Head of caudate nucleus (tissue), 42 donors: Measurements from ENCODE around the gene SPATA33.
"Not testable (repeated sequence)": the region's sequence is repeated elsewhere in the genome, so short reads cannot be mapped to it uniquely, and the experiment has no call there.

ENCODE experiments used
- DNase-seq, 42 donors: peaks; one replicate each; pipeline versions ENCODE4 v3.0.0 to v3.0.0-alpha.2; 2020 to 2021; ENCODE audit warnings: mixed read lengths in 7 of 42
- intact Hi-C: fragments of 100-400 bp; cut with DNase I; formaldehyde crosslinking; loops from one replicate; pipeline ENCODE4 v1.15.0; 2022

The SPATA33 gene

GRCh38 chr16:89656435-89657121 lies 1.1 kb upstream of the SPATA33 start:
- no peak for DNase-seq
- intact Hi-C loops, result no loop called here

GRCh38 chr16:89658221-89658879 lies 714 bp downstream of the SPATA33 start:
- peak in 3 of 42 donors; percentile 19 to 56 (median 28) for DNase-seq
- intact Hi-C loops, result no loop called here

DNA sequence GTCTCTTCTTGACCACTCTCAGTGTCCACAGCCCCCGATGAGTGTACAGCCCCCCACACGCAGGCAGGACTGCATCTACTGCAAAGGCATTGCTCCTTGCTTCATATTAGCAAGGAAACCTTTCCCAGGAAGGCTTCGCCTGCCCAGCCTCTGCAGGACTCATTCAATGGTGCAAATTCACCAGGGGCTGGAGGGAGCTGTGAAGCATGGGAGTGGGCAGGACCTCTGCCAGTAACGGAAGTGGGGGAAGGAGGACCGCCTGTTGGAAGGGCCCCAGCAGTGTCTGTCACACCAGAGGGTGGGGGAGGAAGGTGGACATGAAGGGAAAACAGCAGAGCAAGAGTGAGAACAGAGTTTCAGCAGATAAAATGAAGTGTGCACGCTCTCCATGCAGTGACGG lies 2.5 kb downstream of the SPATA33 start:
- intact Hi-C loops, result no loop called here
- no peak for DNase-seq

DNA sequence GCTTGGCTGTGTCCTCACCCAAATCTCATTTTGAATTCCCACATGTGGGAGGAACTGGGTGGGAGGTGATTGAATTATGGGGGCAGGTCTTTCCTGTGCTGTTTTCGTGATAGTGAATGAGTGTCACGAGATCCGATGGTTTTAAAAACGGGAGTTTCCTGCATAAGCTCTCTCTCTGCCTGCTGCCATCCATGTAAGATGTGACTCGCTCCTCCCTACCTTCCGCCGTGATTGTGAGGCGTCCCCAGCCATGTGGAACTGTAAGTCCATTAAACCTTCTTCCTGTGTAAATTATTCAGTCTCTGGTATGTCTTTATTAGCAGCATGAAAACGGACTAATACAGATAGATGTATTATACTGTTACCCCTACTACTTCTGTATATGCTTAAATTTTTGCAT lies 3.6 kb downstream of the SPATA33 start:
- intact Hi-C loops, result no loop called here
- DNase-seq, result no peak

DNA sequence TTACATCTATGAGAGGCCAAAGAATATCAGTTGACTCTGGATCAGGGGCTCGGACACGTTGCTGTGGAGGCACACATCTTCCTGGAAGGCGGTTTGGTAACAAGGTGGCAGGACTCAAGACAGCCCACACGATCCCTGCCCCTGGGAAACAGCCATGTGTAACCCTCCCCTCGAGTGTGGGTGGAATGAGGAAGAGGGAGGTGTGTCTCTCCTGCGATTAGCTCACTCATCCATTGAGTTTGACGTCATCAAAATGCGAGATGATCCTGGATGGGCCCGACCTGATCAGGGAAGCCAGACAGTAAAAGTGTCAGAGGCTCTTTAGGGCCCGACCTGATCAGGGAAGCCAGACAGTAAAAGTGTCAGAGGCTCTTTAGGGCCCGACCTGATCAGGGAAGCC lies 6.6 kb downstream of the SPATA33 start:
- intact Hi-C loops, result not testable (repeated sequence)
- DNase-seq, result peak in 3 of 42 donors; percentile 22 to 58 (median 27)

DNA sequence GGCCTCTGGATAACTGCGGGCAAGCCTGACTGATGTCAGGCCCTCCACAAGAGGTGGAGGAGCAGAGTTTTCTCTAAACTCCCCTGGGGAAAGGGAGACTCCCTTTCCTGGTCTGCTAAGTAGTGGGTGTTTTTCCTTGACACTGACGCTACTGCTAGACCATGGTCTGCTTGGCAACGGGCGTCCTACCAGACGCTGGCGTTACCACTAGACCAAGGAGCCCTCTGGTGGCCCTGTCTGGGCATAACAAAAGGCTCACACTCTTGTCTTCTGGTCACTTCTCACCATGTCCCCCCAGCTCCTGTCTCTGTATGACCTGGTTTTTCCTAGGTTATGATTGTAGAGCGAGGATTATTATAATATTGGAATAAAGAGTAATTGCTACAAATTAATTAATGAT lies 9.4 kb downstream of the SPATA33 start:
- intact Hi-C loops, result not testable (repeated sequence)
- peak in 24 of 42 donors; percentile 21 to 65 (median 40) for DNase-seq

DNA sequence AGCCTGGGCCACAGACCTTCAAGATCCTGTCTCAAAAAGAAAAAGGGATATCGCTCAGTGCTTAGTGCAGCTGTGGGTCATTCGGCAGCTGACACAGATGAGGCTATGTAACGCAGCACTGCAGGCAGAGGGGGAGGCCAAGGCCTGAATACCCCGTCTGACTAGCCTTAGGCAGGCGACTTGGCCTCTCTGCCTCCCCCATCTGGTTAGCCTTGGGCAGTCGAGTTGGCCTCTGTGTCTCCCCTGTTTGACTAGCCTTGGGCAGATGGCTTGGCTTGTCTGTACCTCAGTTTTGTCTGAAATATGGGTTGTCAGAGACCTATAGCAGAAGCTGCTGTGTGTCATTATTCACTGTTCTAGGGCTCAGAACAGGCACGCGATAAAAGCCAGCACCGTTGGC lies 10.0 kb downstream of the SPATA33 start:
- intact Hi-C loops, result no loop called here
- no peak for DNase-seq

DNA sequence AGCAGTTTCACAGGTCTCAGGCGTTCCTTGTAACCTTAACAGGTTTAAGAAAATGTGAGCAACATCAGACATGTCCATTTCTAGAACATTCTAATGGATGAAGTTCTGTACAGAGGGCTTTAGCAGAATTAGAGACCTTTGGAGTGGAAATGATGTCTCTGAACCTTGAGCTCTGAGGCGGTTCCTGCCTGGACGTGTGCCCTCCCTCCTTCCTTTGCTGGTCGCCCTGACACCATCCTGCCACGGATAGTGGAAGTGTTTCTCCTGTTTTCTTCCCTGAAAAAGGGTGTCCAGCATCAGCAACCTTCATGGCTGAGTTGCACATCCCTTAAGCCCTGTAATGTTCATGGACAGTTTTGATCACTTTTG lies 11.1 kb downstream of the SPATA33 start:
- DNase-seq, result no peak
- intact Hi-C loops, result no loop called here

DNA sequence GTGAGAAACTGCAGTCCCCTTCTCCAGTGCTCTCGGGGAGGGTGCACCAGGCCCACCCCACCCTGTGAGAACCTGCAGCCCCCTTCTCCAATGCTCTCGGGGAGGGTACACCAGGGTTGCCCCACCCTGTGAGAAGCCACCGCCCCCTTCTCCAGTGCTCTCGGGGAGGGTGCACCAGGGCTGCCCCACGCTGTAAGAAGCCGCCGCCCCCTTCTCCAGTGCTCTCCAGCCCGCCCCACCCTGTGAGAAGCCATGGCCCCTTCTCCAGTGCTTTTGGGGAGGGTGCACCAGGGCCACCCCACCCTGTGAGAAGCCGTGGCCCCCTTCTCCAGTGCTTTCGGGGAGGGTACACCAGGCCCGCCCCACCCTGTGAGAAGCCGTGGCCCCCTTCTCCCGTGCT lies 12.1 kb downstream of the SPATA33 start:
- intact Hi-C loops, result no loop called here

DNA sequence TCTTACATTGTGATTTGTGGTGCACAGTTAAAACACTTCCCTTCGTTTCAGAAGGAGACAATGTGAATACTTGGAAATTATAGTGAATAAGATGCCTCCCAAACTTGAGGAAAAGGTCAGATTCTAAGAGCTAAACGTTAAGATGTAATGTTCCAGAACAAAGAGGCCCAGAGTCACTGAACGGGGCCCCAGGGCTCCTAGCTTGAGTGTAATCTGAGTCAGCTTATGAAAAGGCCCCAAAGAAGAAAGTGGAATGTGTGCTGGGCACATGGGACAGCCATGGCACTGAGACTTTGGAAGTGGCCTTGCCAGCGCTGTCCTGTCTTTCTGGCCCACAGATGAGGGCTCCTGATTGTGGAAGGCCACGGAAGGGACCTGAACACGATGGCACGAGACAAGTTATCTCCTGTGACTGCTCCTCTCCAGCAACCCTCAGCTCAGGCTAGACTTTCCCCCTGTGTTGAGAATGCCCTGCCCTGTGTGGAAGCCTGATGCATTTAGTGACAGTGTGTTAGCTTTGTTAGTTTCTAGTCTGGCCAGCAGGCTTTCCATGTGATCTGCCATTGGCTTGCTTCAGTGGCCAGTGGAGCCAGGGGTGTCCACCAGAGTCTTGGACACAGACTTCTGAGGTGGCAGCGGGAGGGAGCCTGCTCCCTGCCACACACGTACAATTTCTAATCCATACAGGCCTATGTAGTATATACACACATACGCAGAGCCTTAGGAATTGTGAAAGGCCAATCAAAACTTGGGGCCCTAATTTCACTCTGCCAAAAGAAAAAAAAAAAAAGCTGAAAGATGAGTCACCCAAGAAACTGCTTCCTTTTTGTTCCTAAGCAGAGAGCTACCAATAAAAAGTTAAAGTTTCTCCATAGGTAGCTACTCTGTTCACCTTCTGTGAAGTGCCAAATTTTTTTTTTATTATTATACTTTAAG lies 13.1 kb downstream of the SPATA33 start:
- no peak for DNase-seq
- intact Hi-C loops, result no loop called here

More for the DNA sequence above, 12.1 kb downstream of the SPATA33 start:
- no peak for DNase-seq

- intact Hi-C loops, result not testable (repeated sequence)
Observed at GRCh38 chr16:89671565-89671964, 13.9 kb downstream of the SPATA33 start.

GRCh38 chr16:89672177-89672941 lies 14.7 kb downstream of the SPATA33 start:
- intact Hi-C loops, result no loop called here
- DNase-seq, result no peak

More at GRCh38 chr16:89671565-89671964, 13.9 kb downstream of the SPATA33 start:
- not testable (repeated sequence) for DNase-seq

- no peak for DNase-seq
- intact Hi-C loops, result no loop called here
Observed at GRCh38 chr16:89678258-89678657, 20.6 kb downstream of the SPATA33 start.

- intact Hi-C loops, result loop anchor here (10.0 kb wide), 1 partner anchor 121 kb away; the partner anchor contains the start of gene RPL13
Observed at GRCh38 chr16:89685916-89686315, 28.3 kb downstream of the SPATA33 start.

GRCh38 chr16:89686520-89687091 lies 29.0 kb downstream of the SPATA33 start, which contains the start of gene CDK10:
Gene CDK10 (plus strand): TSS chr16:89686689. CDS start chr16:89686711, 22 bp downstream.
- intact Hi-C loops, result loop anchor here (10.0 kb wide), 1 partner anchor 122 kb away; the partner anchor contains the start of gene RPL13
- DNase-seq, result peak; percentile 69 to 97 (median 91)

More at GRCh38 chr16:89685916-89686315, 28.3 kb downstream of the SPATA33 start:
- DNase-seq, result no peak

- intact Hi-C loops, result loop anchor here (10.0 kb wide), 1 partner anchor 123 kb away; the partner anchor contains the start of gene RPL13
- no peak for DNase-seq
Observed at GRCh38 chr16:89687092-89687940, 29.7 kb downstream of the SPATA33 start.

- no peak for DNase-seq
- intact Hi-C loops, result loop anchor here (10.0 kb wide), 1 partner anchor 124 kb away; the partner anchor contains the start of gene RPL13
Observed at GRCh38 chr16:89688395-89688794, 30.8 kb downstream of the SPATA33 start.
